A204.1 (cell line): ENCODE results near the gene TTR.

ENCODE experiments used
- FAIRE-seq: peaks from 2 replicates; lab custom pipeline; 2012; peaks lifted over from hg19 to GRCh38; lab: Jason Lieb, UNC

The TTR gene

GRCh38 chr18:31617031-31617717 lies 25.5 kb downstream of the TTR start:
- no peak for FAIRE-seq

- no peak for FAIRE-seq
These were observed 27.1 kb downstream of the TTR start for GRCh38 chr18:31618801-31619200.

GRCh38 chr18:31619291-31619690 lies 27.6 kb downstream of the TTR start:
- no peak for FAIRE-seq

- FAIRE-seq: no peak
These were observed 33.4 kb downstream of the TTR start for GRCh38 chr18:31624892-31625640.

GRCh38 chr18:31626409-31626808 lies 34.7 kb downstream of the TTR start:
- FAIRE-seq: no peak

- FAIRE-seq: no peak
These were observed 38.9 kb downstream of the TTR start for GRCh38 chr18:31630549-31630948.

GRCh38 chr18:31631526-31631925 lies 39.8 kb downstream of the TTR start:
- no peak for FAIRE-seq

- no peak for FAIRE-seq
These were observed 40.7 kb downstream of the TTR start for GRCh38 chr18:31632356-31632755.

- no peak for FAIRE-seq
These were observed 42.0 kb downstream of the TTR start for GRCh38 chr18:31633392-31634330.

- no peak for FAIRE-seq
These were observed 42.6 kb downstream of the TTR start for GRCh38 chr18:31634331-31634713.

- no peak for FAIRE-seq
These were observed 44.7 kb downstream of the TTR start for GRCh38 chr18:31636387-31636786.

- FAIRE-seq: no peak
These were observed 45.8 kb downstream of the TTR start for GRCh38 chr18:31637445-31637844.

- FAIRE-seq: no peak
These were observed 51.3 kb downstream of the TTR start for GRCh38 chr18:31643003-31643402.

GRCh38 chr18:31645411-31645810 lies 53.7 kb downstream of the TTR start:
- FAIRE-seq: no peak

GRCh38 chr18:31646332-31647126 lies 54.9 kb downstream of the TTR start:
- no peak for FAIRE-seq

GRCh38 chr18:31647127-31647753 lies 55.6 kb downstream of the TTR start:
- FAIRE-seq: no peak
